ENCODE measurements around the gene TRUB2.

TRUB2 gene

DNA sequence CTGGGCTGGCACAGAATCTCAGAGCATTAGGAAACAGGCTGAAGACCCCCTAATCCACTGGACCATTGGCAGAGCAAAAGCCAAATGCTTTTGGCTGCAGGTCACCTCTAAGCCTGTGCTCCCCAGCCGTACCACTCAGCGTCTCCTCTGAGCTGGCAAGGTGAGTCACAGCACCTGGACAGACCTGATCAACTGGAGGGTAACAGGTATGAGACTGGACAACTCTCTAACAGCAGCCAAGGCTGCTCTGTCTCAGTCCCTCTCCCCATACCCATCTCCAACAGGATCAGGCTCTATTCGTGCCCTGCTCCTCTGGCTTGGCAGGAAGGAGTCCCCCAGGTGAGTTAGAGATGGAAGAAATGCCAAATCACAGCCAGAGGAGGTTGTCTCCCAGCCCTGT is 51.1 kb downstream of the TRUB2 start:
- DNase-seq, result no peak
- no peak overlapping the region for H3K9ac ChIP-seq (ENCODE audit: low read length)
- no peak overlapping the region for H2BK120ac ChIP-seq (ENCODE audit: low read depth, low read length)
- H3K27me3 ChIP-seq (ENCODE audit: control insufficient read depth in 1 of 2, insufficient read depth in 1 of 2, low read length in 2 of 2), result no peaks in the 10 kb centered on the region
- peaks cover 58 to 83% of the 10 kb centered on the region in 2 experiments for H3K36me3 ChIP-seq (ENCODE audit: control insufficient read depth in 1 of 2, insufficient read depth in 2 of 2, low read depth in 1 of 2, low read length in 2 of 2)
- H3K18ac ChIP-seq (ENCODE audit: low read depth in 1 of 2, low read length in 2 of 2), result no peak overlapping the region
- no peaks in the 10 kb centered on the region for H3K9me3 ChIP-seq (ENCODE audit: control insufficient read depth, low read length)
- no peak overlapping the region for H3K4me3 ChIP-seq (ENCODE audit: insufficient read depth in 1 of 2, low read depth in 1 of 2, low read length in 2 of 2)
- no peak overlapping the region for H3K4ac ChIP-seq (ENCODE audit: low read depth in 1 of 2, low read length in 2 of 2)
- H4K91ac ChIP-seq (ENCODE audit: low read length), result no peak overlapping the region
- H2AK5ac ChIP-seq (ENCODE audit: low read length, severe bottlenecking), result no peak overlapping the region
- H3K27ac ChIP-seq (ENCODE audit: low read length, poor library complexity, severe bottlenecking), result no peak overlapping the region
- WGBS, result 93% methylated on average over 3 of the region's 3 CpGs
- no peak overlapping the region for H3K4me2 ChIP-seq (ENCODE audit: low read length, poor library complexity, severe bottlenecking)
- H2BK5ac ChIP-seq (ENCODE audit: low read depth, low read length, poor library complexity, severe bottlenecking), result no peak overlapping the region
- no peak overlapping the region for H3K14ac ChIP-seq (ENCODE audit: low read length in 2 of 2)
- H3K23ac ChIP-seq (ENCODE audit: low read length in 2 of 2), result no peak overlapping the region
- peaks cover 50% of the 10 kb centered on the region for H3K79me1 ChIP-seq (replicated peaks; ENCODE audit: low read length, poor library complexity, severe bottlenecking)
- no peak overlapping the region for H2BK12ac ChIP-seq (ENCODE audit: low read length in 2 of 2)
- H3K4me1 ChIP-seq (ENCODE audit: control insufficient read depth, insufficient read depth, low read depth, low read length), result peaks cover 9% of the 10 kb centered on the region
- no peak overlapping the region for H4K8ac ChIP-seq (ENCODE audit: low read length)
- no peak overlapping the region for H2BK15ac ChIP-seq (ENCODE audit: low read depth, poor library complexity, severe bottlenecking)
- H2AFZ ChIP-seq (ENCODE audit: low read depth, low read length), result no peak overlapping the region

DNA sequence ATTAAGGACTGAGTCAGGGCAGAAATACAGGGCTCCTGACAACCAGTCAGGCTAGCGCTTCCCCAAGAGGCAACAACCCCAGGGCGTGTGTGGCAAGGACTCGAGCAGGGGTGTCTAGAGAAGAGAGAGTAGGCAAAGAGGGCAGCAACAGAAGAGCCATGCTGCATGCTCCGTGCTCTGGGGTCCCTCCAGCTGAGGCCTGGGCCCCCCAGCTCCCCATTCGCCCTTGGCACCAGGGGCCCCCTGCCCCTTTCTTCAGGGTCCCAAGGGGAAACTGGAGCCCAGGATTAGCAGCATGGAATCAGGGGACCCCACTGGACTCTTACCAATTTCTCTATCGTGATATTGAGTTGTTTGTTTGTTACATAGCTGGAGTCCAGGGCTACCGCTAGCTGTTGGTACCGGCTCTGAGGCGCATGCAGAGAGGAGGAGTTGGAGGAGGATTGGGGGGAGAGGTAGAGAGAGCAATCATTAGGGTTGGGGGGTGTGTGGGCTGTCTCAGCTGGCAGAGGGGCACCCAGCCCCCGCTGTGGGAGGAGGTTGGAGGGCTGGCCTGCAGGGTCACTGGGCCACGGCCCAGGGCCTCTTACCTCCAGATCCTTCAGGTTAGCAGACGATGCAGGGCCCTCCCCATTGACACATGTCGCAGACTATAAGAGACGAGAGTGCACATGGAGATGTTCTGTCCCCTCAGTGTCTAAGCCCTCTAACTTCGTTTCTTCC is 55.2 kb downstream of the TRUB2 start:
- no peak overlapping the region for H3K4me2 ChIP-seq (ENCODE audit: low read length, poor library complexity, severe bottlenecking)
- H2BK15ac ChIP-seq (ENCODE audit: low read depth, poor library complexity, severe bottlenecking), result no peak overlapping the region
- no peak overlapping the region for H2BK120ac ChIP-seq (ENCODE audit: low read depth, low read length)
- H3K23ac ChIP-seq (ENCODE audit: low read length in 2 of 2), result no peak overlapping the region
- no peak overlapping the region for H3K14ac ChIP-seq (ENCODE audit: low read length in 2 of 2)
- no peak overlapping the region for H2BK12ac ChIP-seq (ENCODE audit: low read length in 2 of 2)
- H4K91ac ChIP-seq (ENCODE audit: low read length), result no peak overlapping the region
- H3K9ac ChIP-seq (ENCODE audit: low read length), result no peak overlapping the region
- H3K18ac ChIP-seq (ENCODE audit: low read depth in 1 of 2, low read length in 2 of 2), result no peak overlapping the region
- no peak overlapping the region for H2AK5ac ChIP-seq (ENCODE audit: low read length, severe bottlenecking)
- H3K4me3 ChIP-seq (ENCODE audit: insufficient read depth in 1 of 2, low read depth in 1 of 2, low read length in 2 of 2), result no peak overlapping the region
- H4K8ac ChIP-seq (ENCODE audit: low read length), result no peak overlapping the region
- no peak overlapping the region for H3K4ac ChIP-seq (ENCODE audit: low read depth in 1 of 2, low read length in 2 of 2)
- no peak overlapping the region for H2AFZ ChIP-seq (ENCODE audit: low read depth, low read length)
- peaks cover 71 to 89% of the 10 kb centered on the region in 2 experiments for H3K36me3 ChIP-seq (ENCODE audit: control insufficient read depth in 1 of 2, insufficient read depth in 2 of 2, low read depth in 1 of 2, low read length in 2 of 2)
- H3K4me1 ChIP-seq (ENCODE audit: control insufficient read depth, insufficient read depth, low read depth, low read length), result peaks cover 4% of the 10 kb centered on the region
- no peak overlapping the region for H2BK5ac ChIP-seq (ENCODE audit: low read depth, low read length, poor library complexity, severe bottlenecking)
- no peak overlapping the region for H3K27ac ChIP-seq (ENCODE audit: low read length, poor library complexity, severe bottlenecking)
- peaks cover 57% of the 10 kb centered on the region for H3K79me1 ChIP-seq (replicated peaks; ENCODE audit: low read length, poor library complexity, severe bottlenecking)
- no peaks in the 10 kb centered on the region for H3K27me3 ChIP-seq (ENCODE audit: control insufficient read depth in 1 of 2, insufficient read depth in 1 of 2, low read length in 2 of 2)
- WGBS, result 97% methylated on average over 15 of the region's 15 CpGs
- no peaks in the 10 kb centered on the region for H3K9me3 ChIP-seq (ENCODE audit: control insufficient read depth, low read length)
- DNase-seq, result no peak

DNA sequence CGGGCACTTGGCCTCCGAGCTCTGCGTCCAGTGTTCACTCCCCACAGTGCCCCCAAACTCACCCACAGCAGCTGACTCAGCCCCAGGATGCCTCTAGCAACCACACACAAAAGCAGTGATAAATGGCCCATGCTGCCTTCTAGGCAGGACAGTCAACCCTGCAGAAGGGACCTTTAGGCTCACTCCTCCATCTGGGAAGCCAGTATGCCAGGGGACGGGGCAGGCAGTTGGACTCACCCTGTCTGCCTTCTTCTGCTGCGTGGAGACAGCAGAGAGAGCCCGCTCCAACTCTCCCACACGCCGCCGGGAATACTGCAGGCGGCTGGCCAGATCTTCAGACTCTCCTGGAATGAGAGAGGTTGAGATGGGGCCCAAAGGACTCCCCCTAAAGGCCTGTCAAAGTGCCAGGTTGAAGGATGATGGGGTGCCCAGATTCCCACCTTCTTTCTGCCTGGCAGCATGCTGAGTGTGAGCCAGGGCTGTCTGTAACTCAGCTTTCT is 56.8 kb downstream of the TRUB2 start:
- H2BK12ac ChIP-seq (ENCODE audit: low read length in 2 of 2), result no peak overlapping the region
- no peak overlapping the region for H2AK5ac ChIP-seq (ENCODE audit: low read length, severe bottlenecking)
- no peak overlapping the region for H2AFZ ChIP-seq (ENCODE audit: low read depth, low read length)
- no peak overlapping the region for H3K9ac ChIP-seq (ENCODE audit: low read length)
- no peaks in the 10 kb centered on the region for H3K27me3 ChIP-seq (ENCODE audit: control insufficient read depth in 1 of 2, insufficient read depth in 1 of 2, low read length in 2 of 2)
- H2BK120ac ChIP-seq (ENCODE audit: low read depth, low read length), result no peak overlapping the region
- peaks cover 76 to 89% of the 10 kb centered on the region in 2 experiments for H3K36me3 ChIP-seq (ENCODE audit: control insufficient read depth in 1 of 2, insufficient read depth in 2 of 2, low read depth in 1 of 2, low read length in 2 of 2)
- WGBS, result 99% methylated on average over 10 of the region's 10 CpGs
- no peak overlapping the region for H3K4me3 ChIP-seq (ENCODE audit: insufficient read depth in 1 of 2, low read depth in 1 of 2, low read length in 2 of 2)
- H3K23ac ChIP-seq (ENCODE audit: low read length in 2 of 2), result no peak overlapping the region
- no peak overlapping the region for H4K91ac ChIP-seq (ENCODE audit: low read length)
- peaks cover 55% of the 10 kb centered on the region for H3K79me1 ChIP-seq (replicated peaks; ENCODE audit: low read length, poor library complexity, severe bottlenecking)
- no peak overlapping the region for H3K4me2 ChIP-seq (ENCODE audit: low read length, poor library complexity, severe bottlenecking)
- H2BK5ac ChIP-seq (ENCODE audit: low read depth, low read length, poor library complexity, severe bottlenecking), result no peak overlapping the region
- no peak overlapping the region for H3K4ac ChIP-seq (ENCODE audit: low read depth in 1 of 2, low read length in 2 of 2)
- no peaks in the 10 kb centered on the region for H3K4me1 ChIP-seq (ENCODE audit: control insufficient read depth, insufficient read depth, low read depth, low read length)
- H3K18ac ChIP-seq (ENCODE audit: low read depth in 1 of 2, low read length in 2 of 2), result no peak overlapping the region
- no peak overlapping the region for H3K14ac ChIP-seq (ENCODE audit: low read length in 2 of 2)
- DNase-seq, result no peak
- H2BK15ac ChIP-seq (ENCODE audit: low read depth, poor library complexity, severe bottlenecking), result no peak overlapping the region
- no peaks in the 10 kb centered on the region for H3K9me3 ChIP-seq (ENCODE audit: control insufficient read depth, low read length)
- H3K27ac ChIP-seq (ENCODE audit: low read length, poor library complexity, severe bottlenecking), result no peak overlapping the region
- H4K8ac ChIP-seq (ENCODE audit: low read length), result no peak overlapping the region

DNA sequence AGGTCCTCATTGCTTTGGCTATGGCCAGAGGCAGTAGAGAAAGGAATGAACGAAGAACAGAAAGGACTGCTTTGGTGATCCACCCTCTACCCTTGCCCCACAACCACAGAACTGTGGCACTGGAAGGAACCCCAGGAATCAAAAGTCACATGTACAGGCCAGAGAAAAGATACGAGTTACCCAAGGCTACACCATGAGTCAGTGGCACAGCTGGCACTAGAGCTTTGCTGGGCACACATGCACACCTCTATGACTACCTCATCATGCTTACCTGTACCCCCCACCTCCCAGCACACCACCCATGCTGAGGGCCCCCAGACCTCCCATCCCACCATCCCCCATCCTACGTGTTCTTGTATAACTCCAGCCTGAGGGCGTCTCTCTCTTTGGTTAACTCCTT is 59.6 kb downstream of the TRUB2 start:
- Histone ChIP-seq H3K18ac (ENCODE audit: low read depth in 1 of 2, low read length in 2 of 2) (no peak overlapping the region), H3K4me2 (ENCODE audit: low read length, poor library complexity, severe bottlenecking) (no peak overlapping the region), H3K9me3 (ENCODE audit: control insufficient read depth, low read length) (no peaks in the 10 kb centered on the region), H3K4me1 (ENCODE audit: control insufficient read depth, insufficient read depth, low read depth, low read length) (peaks cover under 1% of the 10 kb centered on the region), H3K27ac (ENCODE audit: low read length, poor library complexity, severe bottlenecking) (no peak overlapping the region), H3K9ac (ENCODE audit: low read length) (no peak overlapping the region), H2BK12ac (ENCODE audit: low read length in 2 of 2) (no peak overlapping the region), H4K91ac (ENCODE audit: low read length) (no peak overlapping the region), H2BK5ac (ENCODE audit: low read depth, low read length, poor library complexity, severe bottlenecking) (no peak overlapping the region), H3K4me3 (ENCODE audit: insufficient read depth in 1 of 2, low read depth in 1 of 2, low read length in 2 of 2) (no peak overlapping the region), H3K27me3 (ENCODE audit: control insufficient read depth in 1 of 2, insufficient read depth in 1 of 2, low read length in 2 of 2) (no peaks in the 10 kb centered on the region), H2BK120ac (ENCODE audit: low read depth, low read length) (no peak overlapping the region), H2BK15ac (ENCODE audit: low read depth, poor library complexity, severe bottlenecking) (no peak overlapping the region), H3K14ac (ENCODE audit: low read length in 2 of 2) (no peak overlapping the region), H2AFZ (ENCODE audit: low read depth, low read length) (no peak overlapping the region), H2AK5ac (ENCODE audit: low read length, severe bottlenecking) (no peak overlapping the region), H3K23ac (ENCODE audit: low read length in 2 of 2) (no peak overlapping the region), H3K36me3 (ENCODE audit: control insufficient read depth in 1 of 2, insufficient read depth in 2 of 2, low read depth in 1 of 2, low read length in 2 of 2) (peaks cover 80 to 89% of the 10 kb centered on the region in 2 experiments), H3K4ac (ENCODE audit: low read depth in 1 of 2, low read length in 2 of 2) (no peak overlapping the region), H3K79me1 (replicated peaks; ENCODE audit: low read length, poor library complexity, severe bottlenecking) (peaks cover 38% of the 10 kb centered on the region), H4K8ac (ENCODE audit: low read length) (no peak overlapping the region)
- no peak for DNase-seq
- WGBS, result 88% methylated on average over 2 of the region's 4 CpGs

Data from mesenchymal stem cell (in vitro differentiated cells and primary cell).